ENCODE results near the gene DNAJC18.
A peak's percentile ranks its signal among the peaks of the same experiment; 100 is the strongest.
"Not testable (repeated sequence)": the region's sequence is repeated elsewhere in the genome, so short reads cannot be mapped to it uniquely, and the experiment has no call there.

DNAJC18 gene

GRCh38 chr5:139426203-139426885, 13.0 kb downstream of the DNAJC18 start:
- no peak for DNase-seq (ENCODE audit: low spot score)

DNA sequence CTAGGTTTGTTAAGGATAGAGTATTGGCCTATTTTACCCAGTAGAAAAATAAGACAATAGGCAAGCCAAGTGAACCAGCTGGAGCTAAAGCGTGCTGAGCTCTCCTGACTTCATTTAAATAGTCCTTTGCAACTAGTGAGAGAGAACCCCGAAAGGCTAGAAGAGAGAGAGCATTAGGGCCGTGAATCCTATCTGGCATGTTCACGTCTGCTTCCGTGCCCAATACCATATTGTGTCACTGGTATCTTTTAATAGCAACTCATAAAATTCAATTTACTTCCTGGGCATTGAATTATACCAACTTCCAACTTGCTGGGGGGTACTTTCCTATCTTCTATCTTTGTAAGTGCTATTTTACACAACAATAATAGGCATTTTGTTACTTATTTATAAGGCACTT, 13.8 kb downstream of the DNAJC18 start:
- no peak for DNase-seq (ENCODE audit: low spot score)

DNA sequence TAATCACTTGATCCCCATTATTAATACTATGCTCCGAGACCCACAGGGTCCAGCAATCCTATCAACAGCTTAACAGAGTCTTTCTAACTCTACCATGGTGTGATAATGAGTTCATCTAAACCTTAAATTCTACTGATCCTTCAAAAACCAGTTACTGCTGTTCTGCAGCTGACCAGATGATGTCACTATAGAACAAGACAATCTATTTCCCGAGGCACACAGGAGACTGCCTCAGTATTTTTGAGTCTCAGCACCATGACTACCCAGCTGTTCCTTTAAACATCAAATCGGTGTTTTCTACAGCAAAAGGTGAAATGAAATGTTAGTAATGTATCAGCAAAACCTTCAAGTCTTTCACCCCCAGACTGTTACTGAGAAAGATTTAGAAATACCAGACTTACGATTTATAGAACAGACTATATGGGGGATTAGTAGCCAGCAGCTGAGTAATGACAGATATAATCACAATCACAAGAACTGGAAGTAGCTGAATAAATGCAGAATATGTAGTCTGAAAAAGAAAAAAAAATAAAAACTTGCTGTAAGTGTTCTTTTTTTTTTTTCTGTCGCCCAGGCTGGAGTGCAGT, 16.9 kb downstream of the DNAJC18 start:
- peak; percentile 84 for DNase-seq (ENCODE audit: low spot score)

DNA sequence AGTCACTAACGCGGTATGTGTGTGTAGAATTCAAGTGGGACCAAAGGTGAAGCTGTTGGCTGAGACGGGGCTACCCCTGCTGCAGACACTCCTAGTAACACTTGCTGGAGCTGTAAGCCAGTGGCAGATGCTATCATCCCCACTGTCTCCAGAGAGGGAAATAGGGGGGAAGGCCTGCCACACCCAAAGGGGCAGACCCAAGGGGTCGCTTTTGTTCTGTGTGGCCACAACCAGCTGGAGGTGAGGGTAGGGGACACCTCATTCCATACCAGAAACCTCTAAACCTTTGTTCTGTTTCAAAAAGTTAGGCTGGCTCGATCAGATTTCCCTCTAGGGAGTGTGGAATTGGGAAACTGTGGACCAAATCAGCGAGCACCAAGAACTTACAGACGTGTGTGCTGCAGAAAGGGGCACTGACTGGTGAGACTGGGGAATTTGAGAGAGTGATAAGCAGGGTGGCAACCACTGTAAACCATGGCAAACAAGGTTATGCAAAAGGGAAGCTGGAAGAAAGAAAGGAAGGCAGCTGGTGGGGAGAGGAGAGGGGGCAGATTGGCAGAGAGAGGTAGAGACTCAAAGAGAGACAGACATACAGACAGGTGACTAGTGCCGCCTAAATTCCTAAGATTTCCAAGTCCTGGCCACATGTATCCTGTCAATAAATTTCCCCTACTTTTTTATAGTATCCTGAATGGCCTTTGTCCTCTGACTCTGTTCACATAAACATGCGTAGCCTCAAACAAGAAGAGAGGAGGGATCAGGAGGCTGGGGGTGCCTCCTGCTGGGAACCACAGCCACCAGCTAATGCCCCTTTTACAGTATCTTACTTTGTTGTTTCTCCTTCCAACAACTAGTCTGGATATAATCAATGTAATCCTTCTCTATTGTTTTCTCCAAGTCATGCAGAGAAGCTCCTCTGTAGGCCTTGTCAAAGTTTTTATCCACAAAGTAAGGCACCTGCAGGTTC, 19.8 kb downstream of the DNAJC18 start:
- DNase-seq (ENCODE audit: low spot score), result no peak

DNA sequence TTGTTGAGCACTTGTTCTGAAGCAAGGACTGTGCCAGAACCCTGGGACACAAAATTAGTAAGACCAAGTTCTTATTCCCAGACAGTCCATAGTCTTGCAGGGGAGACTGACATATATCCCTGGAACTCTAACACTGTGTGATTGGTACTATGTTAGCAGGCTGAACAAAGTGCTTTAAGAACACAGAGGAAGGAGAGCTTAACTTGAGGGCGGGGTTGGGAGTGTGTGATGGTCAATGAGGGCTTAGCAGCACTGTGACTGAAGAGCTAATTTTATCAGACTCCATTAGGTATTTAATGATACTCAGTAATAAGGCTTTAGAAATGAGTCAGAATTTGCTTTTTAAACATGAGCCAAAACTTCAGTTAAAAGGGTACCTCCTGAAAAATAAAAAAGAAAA, 20.5 kb downstream of the DNAJC18 start:
- DNase-seq (ENCODE audit: low spot score), result no peak

DNA sequence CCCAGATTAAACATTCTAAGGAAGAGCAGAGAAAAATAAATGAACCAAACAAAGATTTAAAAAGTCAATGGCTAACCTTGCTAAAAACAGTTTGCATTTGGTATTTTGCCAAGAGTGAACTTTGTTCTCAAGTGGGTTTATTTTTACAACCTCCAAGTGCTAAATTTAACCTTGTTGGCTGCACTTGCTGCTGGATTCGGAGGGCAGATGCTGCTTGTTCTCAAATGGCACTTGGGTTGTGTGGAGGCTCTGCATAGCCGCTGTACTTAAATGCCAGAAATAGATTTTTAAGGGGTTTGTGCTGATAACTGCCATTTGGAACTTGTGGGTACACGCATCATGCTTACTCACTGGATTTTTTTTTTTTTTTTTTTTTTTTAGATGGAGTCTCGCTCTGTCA, 22.1 kb downstream of the DNAJC18 start:
- DNase-seq (ENCODE audit: low spot score), result no peak

DNA sequence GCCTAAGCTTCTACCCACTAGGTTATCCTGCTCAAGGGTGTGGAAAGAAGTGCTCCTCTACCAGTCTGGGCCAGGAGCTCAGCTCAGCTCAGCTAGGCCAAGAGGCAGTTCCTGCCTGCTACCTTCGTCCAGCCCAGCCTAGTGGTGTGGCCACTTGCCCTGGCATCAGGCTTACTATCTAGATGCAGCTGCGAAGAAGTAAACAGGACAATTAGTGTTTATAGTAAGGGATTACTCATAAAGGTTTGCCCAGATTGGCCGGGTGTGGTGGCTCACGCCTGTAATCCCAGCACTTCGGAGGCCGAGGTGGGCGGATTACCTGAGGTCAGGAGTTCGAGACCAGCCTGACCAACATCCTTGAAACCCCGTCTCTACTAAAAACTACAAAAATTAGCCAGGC, 22.7 kb downstream of the DNAJC18 start:
- no peak for DNase-seq (ENCODE audit: low spot score)

DNA sequence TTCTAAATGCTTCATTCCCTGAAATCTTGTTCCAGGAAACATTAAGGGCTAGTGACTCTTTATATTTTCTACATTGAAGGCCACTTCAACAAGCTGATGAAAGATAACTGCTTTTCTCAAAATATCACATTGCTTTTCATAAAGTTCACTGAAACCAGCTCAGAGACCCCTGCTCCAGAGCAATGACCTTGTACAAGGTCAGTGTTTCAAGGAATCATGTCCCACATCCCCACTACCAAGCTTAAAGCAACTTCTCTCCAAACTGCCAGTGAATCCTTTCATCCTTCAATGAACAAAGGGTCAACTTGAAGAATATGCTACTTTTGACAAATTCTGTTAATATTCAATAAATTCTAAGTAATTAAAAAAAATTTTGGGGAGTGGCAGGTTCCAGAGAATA, 23.5 kb downstream of the DNAJC18 start:
- no peak for DNase-seq (ENCODE audit: low spot score)

DNA sequence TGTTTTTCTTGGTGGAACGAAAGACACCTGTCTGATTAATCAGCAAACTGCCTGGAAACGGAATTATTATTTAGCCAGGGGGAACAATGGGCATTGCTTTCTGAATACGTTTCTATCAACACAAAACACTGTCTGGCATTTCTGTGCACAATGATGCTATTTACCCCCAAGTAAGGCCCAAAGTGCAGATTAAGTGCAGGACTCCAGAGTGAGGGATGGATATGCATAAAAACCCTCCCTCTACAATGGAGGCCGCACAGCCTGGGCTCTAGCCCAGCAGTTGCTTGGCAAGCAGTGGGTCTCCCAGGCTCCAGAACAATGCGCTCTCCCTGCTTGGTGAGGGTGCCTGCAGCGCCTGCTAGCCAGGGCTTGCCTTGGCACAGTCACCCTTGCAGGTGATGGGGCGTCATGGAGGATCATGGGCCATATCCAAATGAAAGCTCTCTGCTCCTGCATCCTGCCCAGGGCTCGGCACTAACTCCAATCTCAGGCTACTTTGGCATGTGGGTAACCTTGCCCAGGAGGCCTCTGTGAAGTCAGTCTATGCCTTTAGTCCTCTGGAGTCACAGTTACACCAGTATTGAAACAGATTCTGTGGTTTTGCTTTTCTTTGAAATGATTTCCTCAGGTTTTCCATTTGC, 24.0 kb downstream of the DNAJC18 start:
- no peak for DNase-seq (ENCODE audit: low spot score)

GRCh38 chr5:139414581-139415130, 24.7 kb downstream of the DNAJC18 start:
- DNase-seq (ENCODE audit: low spot score), result no peak

- DNase-seq (ENCODE audit: low spot score), result no peak
Observed at GRCh38 chr5:139413963-139414362, 25.4 kb downstream of the DNAJC18 start.

GRCh38 chr5:139413153-139413552, 26.2 kb downstream of the DNAJC18 start:
- DNase-seq (ENCODE audit: low spot score), result no peak

DNA sequence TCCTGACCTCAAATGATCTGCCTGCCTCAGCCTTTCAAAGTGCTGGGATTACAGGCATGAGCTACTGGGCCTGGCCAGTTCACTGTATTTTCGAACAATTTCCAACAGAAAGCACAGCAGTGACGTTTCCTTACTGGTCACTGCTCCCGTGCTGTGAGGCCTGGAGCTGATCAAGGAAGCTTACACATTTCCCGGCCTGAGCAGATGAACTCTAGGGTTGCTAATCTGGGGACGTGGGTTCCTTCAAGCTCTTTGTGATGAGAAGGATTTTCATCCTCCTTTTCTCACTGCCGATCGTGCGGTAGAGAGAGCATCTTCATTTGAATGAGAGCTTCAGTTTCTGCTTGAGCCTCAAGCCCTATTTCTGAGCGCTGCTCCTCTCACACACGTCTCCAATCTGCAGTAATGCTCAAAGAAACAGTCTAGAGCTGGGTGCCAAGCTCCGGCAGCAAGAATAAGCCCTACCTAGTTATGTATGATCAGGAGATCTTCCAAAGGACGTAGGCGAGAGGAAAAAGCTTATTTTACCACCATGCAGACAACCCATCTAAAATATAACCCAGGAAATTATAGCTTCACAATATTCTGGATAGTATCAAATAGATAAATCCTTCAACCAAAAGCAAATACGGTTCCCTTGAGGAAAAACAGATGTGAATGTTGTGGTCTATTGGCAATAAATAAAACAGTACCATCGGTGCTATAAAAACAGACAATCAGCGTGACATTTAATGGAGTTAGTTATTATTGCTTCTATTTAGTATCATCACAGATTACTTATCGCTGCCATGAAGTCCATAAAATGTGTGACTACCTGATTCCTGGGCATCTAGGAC, 28.1 kb downstream of the DNAJC18 start:
- no peak for DNase-seq (ENCODE audit: low spot score)

DNA sequence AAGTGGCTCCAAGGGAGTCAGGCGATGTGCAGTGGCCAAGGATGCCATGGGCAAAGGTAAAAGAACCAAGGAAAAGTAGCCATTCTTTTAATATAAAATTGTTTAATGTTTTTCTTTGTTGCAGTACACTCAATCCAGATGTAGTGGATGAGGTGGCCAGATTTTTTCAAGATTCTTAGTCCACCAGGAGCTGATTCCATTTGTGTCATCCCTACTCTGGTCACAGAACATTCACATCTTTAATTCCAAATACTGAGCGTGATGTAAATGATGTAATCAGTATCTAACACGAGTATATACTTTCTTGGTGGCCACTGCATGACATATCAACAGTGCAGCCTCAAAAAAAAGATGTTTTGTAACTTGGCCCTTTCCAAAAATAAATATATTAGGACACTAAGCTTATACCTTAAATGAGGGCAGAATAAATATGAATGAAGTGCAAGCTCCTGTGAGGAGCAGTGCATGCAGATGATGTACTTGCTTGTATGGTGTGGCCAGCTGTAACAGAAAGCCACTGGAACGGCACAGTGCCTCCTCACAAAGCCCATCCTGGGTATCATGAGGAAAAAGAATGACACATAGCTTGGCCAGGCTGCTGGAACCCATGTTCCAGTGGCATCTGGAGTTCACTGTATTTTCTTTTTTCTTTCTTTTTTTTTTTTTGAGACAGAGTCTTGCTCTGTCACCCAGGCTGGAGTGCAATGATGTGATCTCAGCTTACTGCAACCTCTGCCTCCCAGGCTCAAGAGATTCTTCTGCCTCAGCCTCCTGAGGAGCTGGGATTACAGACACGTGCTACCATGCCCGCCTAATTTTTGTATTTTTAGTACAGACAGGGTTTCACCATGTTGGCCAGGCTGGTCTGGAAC, 29.0 kb downstream of the DNAJC18 start:
- DNase-seq (ENCODE audit: low spot score), result no peak

GRCh38 chr5:139409116-139409515, 30.2 kb downstream of the DNAJC18 start:
- DNase-seq (ENCODE audit: low spot score), result not testable (repeated sequence)

GRCh38 chr5:139408191-139408590, 31.1 kb downstream of the DNAJC18 start:
- DNase-seq (ENCODE audit: low spot score), result no peak

DNA sequence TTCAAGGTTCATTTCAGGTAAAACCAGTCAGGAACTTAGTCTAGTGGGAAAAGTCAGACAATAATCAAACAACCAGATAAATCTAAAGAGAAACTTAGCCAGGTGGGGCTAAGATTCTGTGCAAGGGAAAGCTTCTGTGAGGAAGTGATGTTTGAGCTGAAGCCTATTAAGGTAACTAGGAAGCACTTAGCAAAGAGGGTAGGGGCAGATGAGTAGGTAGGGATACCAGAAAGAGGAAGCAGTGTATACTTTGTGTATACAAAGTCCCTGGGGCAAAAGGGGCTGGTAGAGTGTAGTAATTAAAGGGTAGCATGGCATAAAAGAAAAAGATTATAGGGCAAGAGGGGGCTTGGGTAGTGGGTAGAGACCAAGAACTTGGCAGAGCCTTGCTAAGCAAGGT, 31.8 kb downstream of the DNAJC18 start:
- no peak for DNase-seq (ENCODE audit: low spot score)

DNA sequence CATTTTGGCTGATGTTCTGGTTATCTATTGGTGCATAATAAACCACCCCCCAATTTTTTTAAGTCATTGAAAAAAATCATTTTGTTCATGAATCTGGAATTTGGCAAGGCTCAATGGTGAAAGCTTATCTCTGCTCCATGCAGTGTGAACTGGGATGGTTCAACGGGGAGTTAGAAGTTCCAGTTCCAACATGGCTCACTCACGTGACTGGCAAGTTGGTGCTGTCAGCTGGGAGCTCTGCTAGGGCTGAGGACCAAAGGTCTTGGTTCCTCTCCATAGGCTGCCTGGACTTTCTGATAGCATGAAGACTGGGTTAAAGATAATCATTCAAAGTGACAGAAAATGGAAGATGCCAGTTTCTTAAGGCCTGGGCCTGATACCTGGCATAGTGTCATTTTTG, 32.4 kb downstream of the DNAJC18 start:
- DNase-seq (ENCODE audit: low spot score), result no peak

- DNase-seq (ENCODE audit: low spot score), result no peak
Observed at GRCh38 chr5:139404484-139404840, 34.9 kb downstream of the DNAJC18 start.

DNA sequence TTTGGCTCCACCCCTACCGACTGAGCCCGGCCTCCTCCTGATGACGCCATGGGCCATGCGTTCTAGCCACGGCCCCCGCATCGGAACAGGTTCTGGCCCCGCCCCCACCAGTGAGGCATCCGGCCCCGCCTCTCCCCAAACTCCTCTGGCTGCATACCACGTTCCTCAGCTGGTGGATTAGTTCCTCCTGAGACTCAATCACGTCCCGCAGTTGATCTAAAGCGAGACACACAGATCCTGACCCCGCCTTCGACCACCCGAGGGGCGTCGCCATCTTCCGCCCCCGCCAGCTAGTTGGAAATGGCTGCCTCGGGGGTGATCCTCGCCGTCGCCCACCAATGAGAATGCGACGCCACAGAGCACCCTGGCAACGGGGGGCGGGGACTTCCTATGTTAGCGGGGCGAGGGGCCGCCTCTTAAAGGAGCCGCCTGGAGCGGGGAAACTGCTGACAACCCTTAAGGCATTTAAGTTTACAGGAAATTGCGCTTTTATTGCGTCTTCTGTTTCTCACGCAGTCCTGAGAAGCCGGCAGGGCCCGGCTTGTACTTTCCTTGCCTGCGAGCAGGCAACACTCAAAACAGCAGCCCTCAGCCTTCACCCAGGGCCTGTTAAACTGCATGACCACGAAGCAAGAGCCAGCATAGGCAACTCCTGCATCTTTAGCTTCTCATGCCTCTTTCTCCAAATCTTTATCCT, 35.4 kb downstream of the DNAJC18 start, which contains the start of gene SPATA24:
TSS of gene SPATA24 (minus strand) at position 303 of the 697 bp plus-strand sequence. CDS start at position 274, 29 bp downstream.
- DNase-seq (ENCODE audit: low spot score), result peak; percentile 96

Measured in RKO (cell line).